Measurements from ENCODE around the gene GNG5.

DNA sequence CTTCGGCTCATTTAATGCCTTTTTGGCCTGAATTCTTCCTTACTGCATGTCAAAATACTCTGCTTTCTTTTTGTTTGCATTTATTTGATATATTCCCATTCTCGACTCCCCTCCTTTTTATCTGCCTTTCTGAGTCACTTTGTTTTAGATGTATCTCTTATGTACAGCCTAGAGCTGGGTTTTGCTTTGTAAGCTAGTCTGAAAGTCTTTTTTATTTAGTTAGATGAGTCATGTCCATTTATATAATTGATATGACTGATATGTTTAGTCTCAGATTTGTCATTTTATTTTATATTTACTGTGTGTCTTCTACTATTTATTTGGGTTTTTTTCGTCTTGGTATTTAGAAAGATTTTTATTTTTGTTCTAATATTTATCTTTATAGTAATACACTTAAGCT lies 33.6 kb upstream of the GNG5 start:
- TF ChIP-seq, protein P1, sequence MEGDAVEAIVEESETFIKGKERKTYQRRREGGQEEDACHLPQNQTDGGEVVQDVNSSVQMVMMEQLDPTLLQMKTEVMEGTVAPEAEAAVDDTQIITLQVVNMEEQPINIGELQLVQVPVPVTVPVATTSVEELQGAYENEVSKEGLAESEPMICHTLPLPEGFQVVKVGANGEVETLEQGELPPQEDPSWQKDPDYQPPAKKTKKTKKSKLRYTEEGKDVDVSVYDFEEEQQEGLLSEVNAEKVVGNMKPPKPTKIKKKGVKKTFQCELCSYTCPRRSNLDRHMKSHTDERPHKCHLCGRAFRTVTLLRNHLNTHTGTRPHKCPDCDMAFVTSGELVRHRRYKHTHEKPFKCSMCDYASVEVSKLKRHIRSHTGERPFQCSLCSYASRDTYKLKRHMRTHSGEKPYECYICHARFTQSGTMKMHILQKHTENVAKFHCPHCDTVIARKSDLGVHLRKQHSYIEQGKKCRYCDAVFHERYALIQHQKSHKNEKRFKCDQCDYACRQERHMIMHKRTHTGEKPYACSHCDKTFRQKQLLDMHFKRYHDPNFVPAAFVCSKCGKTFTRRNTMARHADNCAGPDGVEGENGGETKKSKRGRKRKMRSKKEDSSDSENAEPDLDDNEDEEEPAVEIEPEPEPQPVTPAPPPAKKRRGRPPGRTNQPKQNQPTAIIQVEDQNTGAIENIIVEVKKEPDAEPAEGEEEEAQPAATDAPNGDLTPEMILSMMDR (IDR thresholded peaks at IDR 0.05), result no peak
- TF ChIP-seq POLR2A (IDR thresholded peaks at IDR 0.05), result no peak

All from adrenal gland (tissue), 5 donors.